Renal cortex interstitium (tissue), 11 donors: ENCODE measurements around the gene GAL3ST1. TPM values are rescaled to one million over a fixed set of nuclear protein-coding genes. Genes with fewer than 3 reads are reported as not detected.
"Not testable (repeated sequence)": the region's sequence is repeated elsewhere in the genome, so short reads cannot be mapped to it uniquely, and the experiment has no call there.

ENCODE experiments used
- DNase-seq, 11 donors: peaks; one replicate each; pipeline ENCODE4 v3.0.0-alpha.2; 2013; ENCODE audit warnings: low read depth in 9 of 11, low spot score in 4 of 11; ENCODE audit errors: extremely low read depth in 1 of 11
- polyA plus RNA-seq, 3 donors: library from polyadenylated mRNA; unstranded; fragments of 120-200 nt; gene quantifications; one replicate each; pipeline ENCODE4 v1.2.1, GENCODE V29; 2013; ENCODE audit not compliant: insufficient read length in 3 of 3

Gene GAL3ST1
- polyA plus RNA-seq, 3 donors: 21.8 to 33.0 (median 32.0) TPM

GRCh38 chr22:30574997-30575671, 669 bp upstream of the GAL3ST1 start:
- DNase-seq: no peak

GRCh38 chr22:30573594-30574094, 821 bp downstream of the GAL3ST1 start:
- DNase-seq: no peak

- no peak for DNase-seq
Observed at GRCh38 chr22:30572840-30573593, 1.4 kb downstream of the GAL3ST1 start.

DNA sequence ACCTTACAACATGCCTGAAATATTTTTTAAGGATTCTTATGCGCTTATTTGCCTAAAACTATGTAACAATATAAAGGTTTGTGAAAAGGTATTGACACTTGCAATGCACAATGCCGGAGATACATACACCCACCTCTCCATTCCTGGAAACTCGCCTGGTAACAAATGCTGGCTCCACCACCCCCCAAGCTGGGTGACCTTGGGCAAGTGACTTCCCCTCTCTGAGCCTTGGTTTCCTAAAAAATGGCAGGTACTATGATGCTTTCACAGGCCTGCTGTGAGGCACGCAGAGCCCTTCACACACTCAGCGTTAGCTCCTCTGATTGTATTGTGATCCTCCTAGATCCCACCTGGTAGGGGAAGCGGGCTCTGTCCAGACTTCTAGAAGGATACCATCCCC, 2.3 kb downstream of the GAL3ST1 start:
- no peak for DNase-seq

DNA sequence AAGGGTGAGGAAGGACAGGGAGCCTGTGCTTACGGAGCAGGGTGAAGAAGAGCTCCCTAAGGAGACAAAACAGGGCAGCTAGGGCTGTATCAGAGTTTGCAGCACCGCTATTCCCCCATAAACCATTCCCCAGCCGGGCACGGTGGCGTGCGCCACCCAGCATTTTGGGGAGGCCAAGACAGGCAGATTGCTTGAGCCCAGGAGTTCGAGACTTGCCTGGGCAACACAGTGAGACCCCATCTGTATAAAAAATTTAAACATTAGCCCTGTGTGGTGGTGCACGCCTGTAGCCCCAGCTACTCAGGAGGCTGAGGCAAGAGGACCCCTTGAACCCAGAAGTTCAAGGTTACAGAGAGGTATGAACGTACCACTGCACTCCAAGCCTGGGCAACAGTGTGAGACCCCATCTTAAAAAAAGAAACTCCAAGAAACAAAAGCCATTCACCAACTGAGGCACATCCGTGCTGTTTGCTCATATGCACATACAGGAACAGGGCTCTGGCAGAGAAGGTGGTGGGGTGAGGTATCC, 4.7 kb downstream of the GAL3ST1 start:
- DNase-seq: no peak

DNA sequence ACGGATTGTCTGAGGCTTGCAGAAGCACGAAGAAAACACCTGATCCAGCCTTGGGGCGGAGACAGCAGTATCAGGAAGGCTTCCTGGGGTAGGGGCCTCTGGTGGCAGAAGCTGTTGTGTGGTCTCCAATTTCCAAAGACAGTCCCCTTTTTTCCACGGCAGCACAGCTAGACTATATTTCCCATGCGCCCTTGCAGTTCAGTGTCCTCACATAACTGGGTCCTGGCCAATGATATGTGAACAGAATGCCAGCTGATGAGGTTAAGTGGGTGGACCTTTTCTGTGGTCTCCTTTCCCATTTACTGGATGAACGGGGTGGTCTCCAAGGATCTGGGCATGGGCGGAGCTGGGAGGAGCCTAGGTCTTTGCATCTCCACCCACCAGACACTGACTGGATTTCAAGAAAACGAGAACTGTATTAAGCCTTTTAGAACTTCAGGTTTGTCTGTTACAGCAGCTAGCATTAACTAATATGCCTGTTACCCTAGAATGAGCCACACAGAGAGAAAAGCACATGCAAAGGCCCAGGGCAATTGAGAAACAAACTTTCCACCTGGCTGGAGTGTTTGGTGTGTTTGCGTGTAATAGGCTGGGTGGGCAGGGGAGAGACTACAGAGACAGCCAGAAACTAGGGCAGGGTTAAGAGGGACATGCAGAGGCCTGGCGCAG, 6.2 kb downstream of the GAL3ST1 start:
- no peak for DNase-seq

GRCh38 chr22:30567277-30567676, 7.2 kb downstream of the GAL3ST1 start:
- not testable (repeated sequence) for DNase-seq

DNA sequence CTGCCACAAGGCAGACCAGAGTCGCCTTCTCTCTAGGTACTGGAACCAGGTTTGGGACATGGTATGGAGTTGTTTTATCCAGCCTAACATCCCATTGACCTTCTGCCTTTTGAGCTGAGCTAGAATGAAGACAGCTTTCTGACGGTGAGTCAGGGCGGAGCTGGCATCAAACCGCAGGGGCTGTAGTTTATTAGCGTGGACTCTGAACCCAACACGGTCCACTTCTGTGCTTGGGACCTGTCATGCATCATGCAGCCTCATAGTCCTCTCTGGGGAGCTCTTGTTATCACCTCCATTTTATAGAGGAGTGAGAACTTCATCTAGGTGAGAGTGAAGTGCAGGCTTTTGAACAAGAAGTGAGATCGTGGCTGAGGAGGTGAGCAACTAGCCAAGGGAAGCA, 8.3 kb downstream of the GAL3ST1 start:
- no peak for DNase-seq

DNA sequence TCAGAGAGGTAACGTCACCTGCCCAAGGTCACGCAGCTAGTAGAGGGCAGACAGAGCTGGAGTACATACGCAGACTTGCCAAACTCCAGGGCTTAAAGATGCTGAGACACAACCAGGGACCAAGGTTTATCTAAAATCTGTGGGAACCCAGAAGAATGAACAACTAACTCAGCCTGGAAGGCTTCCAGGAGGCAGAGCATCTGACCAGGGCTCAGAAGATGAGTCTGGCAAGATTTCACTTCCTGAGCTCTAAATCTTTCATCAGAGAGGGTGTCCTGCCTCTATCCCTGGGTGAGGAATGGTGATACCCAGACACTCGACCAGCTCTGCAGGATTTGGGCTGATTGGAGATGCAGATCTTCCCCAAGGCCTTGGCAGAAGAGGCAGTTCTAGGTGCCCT, 9.1 kb downstream of the GAL3ST1 start:
- no peak for DNase-seq

- DNase-seq: no peak
Observed at GRCh38 chr22:30564761-30565119, 9.7 kb downstream of the GAL3ST1 start.

- no peak for DNase-seq
Observed at GRCh38 chr22:30564045-30564760, 10.3 kb downstream of the GAL3ST1 start.

DNA sequence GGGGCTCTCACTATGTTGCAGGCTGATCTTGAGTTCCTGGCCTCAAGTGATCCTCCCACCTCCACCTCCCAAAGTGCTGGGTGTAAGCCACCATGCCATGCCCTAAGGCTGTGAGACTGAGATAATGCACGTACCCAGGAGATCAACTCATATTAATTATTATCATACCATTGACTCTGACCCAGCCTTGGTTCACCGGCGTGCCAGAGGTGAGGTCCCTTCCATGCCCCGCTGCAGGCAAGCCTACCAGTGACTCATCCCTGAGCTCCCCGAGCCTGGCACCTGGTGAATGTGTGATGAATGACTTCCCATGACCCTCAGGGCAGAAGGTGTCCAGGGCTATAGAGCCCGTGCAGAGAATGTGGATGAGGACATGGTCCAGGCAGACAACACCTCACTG, 12.1 kb downstream of the GAL3ST1 start:
- DNase-seq: no peak

DNA sequence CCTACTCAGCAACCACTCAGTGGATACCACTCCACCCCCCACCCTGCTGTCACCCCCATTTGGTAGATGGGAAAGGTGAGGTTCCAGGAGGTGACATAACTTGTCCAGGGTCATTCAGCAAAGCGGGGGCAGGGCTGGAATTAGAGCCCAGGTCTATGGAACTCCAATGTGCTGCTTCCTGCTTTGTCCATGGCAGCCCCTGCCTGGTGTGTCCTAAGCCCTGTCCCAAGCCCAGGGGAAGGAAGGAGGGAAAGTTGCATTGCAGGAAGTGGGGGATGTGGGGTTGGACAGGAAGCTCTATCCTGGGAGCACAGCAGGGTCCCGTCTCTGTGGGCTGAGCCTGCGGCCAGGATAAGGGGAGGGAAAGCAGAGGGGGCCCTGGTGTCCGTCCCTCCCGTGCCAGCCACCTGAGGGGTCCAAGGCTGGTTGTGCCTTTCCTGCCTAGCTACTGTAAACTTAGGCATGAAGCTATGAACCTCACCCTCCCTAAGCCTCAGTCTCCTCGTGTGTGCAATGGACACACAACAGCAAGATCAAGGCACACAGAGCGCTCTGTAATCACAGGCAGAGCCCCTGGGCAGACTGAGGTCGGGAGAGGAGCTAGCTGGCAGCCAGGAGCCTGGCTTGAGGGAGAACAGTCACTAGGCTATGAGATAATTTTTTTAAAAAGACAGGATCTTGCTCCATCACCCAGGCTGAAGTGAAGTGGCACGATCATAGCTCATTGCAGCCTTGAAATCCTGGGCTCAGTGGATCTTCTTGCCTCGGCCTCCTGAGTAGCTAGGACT, 12.9 kb downstream of the GAL3ST1 start:
- DNase-seq: no peak

DNA sequence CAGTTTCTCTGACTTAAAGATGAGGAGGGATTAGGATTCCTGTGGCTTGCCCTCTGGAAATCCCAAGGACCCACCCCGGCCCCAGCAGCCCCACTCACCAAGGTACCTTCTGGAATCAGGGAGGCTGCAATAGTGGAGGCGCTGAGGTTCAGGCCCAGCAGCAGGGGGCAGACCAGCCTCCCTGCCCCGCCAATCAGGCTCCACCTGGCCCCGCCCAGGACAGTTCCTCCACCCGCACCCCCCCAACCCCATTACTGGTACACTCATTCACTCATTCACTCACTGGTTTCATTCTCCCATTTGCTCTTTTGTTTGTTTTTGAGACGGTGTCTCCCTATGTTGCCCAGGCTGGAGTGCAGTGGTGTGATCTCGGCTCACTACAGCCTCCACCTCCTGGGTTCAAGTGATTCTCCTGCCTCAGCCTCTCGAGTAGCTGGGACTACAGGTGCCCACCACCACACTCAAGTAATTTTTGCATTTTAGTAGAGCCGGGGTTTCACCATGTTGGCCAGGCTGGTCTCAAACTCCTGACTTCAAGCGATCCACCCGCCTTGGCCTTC, 13.7 kb downstream of the GAL3ST1 start:
- DNase-seq: not testable (repeated sequence)

- DNase-seq: no peak
Observed at GRCh38 chr22:30559889-30560288, 14.6 kb downstream of the GAL3ST1 start.

DNA sequence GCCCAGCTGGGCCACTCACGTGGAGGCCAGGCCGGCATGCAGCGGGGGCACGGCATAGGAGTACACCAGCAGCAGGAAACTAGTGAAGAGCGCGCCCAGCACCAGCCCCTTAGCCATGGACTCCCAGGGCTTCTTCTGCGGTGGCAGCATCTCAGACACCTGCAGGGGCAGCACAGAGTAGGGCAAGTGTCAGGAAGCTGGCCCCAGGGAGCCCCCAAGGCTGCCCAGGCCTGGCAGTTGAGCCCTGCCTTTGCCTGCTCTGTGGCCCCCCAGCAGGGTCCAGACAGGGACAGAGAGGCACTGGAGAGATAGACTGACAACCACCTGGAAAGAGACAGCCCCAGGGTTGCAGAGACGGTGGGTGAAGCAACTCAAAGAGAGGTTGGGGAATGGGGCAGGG, 17.2 kb downstream of the GAL3ST1 start:
- no peak for DNase-seq

GRCh38 chr22:30556388-30556787, 18.1 kb downstream of the GAL3ST1 start:
- DNase-seq: no peak
